C4-2B (cell line): ENCODE measurements around the gene RB1.

ENCODE experiments used
- CTCF ChIP-seq: fragments of 450-650 bp; conservative IDR thresholded peaks from 2 replicates; pipeline ENCODE4 v1.5.1; 2017; ENCODE audit warnings: mild to moderate bottlenecking
- ZFX ChIP-seq: fragments of 450-650 bp; IDR thresholded peaks from 2 replicates; pipeline ENCODE4 v1.6.1; 2017

DNA sequence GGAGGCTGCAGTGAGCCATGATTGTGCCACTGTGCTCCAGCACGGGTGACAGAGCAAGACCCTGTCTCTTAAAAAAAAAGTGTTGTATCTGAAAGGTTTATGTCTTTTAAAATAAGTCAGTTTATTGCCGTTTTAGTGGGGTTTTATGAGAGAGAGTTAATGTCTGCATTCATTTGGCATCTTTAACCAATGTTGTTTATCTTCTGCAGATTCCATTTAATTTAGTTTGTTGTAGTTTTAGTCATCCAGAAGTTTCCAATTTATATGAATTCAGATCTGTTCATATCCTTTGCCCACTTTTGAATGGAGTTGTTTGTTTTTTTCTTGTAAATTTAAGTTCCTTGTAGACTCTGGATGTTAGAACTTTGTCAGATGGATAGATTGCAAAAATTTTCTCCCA, 146.1 kb downstream of the RB1 start:
- TF ChIP-seq CTCF (no peak), ZFX (no peak)
